ENCODE measurements around the gene HOXA11.

HOXA11 gene

DNA sequence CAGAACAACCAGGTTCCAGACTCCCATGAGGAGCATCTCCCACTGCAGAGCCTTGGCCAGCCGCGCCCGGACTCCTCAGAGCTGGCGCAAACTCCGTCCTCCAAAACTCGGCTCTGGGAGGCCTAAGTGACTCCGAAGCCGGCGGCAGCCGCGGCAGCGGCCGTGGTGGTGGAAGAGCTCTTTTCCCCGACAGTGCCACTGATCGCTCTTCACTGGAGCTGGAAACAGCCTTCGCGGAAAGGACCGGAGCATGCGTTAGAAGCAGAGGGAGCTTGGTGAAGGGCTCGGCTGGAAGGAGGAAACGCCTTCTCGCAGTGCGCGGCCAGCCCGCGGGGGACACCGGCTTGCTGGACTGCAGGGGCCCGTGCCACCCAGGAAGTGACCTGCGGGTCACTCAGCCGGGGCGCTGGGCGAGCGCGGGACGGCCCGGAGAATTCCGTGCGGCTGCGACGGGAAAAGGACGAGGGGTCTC, 19.9 kb upstream of the HOXA11 start:
- H3K4me3 ChIP-seq (ENCODE audit: low read depth, low read length): no peak overlapping the region
- H3K9me3 ChIP-seq (ENCODE audit: control insufficient read depth, insufficient read depth, low read length): no peaks in the 10 kb centered on the region
- no peak overlapping the region for H3K9ac ChIP-seq (ENCODE audit: low read depth, low read length)
- H3K27me3 ChIP-seq (ENCODE audit: control insufficient read depth, insufficient read depth, low read length): peaks cover 100% of the 10 kb centered on the region
- H3K4me1 ChIP-seq (ENCODE audit: control insufficient read depth, insufficient read depth, low read length): peaks cover 4% of the 10 kb centered on the region; the same call in 1 of the 2 replicates
- H3K36me3 ChIP-seq (ENCODE audit: control insufficient read depth, insufficient read depth, low read length): no peaks in the 10 kb centered on the region
- H3K27ac ChIP-seq (ENCODE audit: low read depth, low read length): no peak overlapping the region

DNA sequence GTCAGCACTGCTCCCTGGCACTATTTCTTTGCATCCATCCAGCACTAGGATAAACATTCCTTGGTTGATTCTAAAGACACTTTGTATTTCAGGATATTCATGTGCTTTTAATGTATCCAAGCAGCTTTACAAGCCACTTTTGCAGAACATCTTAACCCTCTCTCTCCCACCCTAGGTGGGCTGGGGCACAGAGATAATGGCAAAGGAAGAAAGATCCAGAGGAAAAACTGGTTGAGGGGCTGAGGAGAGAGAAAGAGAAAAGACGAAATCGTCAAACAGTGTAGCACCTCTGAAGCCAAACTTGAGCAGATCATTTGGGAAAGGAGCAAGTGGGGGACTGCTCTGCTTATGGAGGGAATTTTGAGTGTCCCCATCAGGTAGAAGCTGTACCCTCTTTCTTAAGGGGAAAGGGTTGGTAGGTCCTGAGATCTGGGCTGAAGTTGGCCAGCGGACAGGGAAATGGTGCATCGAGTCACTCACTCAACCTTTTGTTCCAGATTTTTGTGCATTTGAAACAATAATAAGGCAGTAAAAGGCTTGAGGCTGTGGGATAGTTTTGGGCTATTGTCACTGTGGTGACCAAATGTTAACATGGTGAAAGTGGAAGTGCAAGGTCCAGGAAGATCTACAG, 19.0 kb upstream of the HOXA11 start:
- Histone ChIP-seq H3K36me3 (ENCODE audit: control insufficient read depth, insufficient read depth, low read length) (no peaks in the 10 kb centered on the region), H3K27me3 (ENCODE audit: control insufficient read depth, insufficient read depth, low read length) (peaks cover 100% of the 10 kb centered on the region), H3K9ac (ENCODE audit: low read depth, low read length) (no peak overlapping the region), H3K9me3 (ENCODE audit: control insufficient read depth, insufficient read depth, low read length) (no peaks in the 10 kb centered on the region), H3K27ac (ENCODE audit: low read depth, low read length) (no peak overlapping the region), H3K4me3 (ENCODE audit: low read depth, low read length) (no peak overlapping the region), H3K4me1 (ENCODE audit: control insufficient read depth, insufficient read depth, low read length) (peaks cover 6% of the 10 kb centered on the region; the same call in 1 of the 2 replicates)

DNA sequence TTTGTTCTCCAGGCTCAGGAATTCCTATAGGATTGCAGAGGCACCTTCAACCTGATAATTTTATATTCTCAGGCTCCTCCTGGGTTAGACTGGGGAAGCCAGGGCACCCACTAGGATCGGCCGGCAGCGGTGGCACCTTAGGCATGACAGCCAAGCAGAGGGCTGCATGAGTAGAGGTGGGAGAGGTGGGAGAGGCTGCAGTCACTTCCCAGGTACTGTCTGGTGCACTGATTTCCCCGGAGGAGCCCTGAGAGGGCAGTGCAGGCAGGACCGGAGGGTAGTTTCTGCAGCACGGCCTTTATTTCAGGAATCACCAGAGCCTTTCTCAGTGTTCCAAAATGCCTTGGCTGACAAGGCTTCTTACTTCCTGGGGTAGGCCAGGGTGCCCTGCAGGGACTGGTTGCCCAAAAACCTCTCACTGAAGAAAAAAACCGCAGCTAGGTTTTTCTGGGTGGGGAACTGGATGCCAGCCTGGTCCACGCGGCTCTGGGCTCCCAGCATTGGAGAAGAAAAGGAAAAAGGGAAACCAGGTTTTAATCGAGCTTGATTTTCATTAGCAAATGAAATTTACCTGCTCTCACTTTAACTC, 18.4 kb upstream of the HOXA11 start:
- peaks cover 9% of the 10 kb centered on the region; the same call in 1 of the 2 replicates for H3K4me1 ChIP-seq (ENCODE audit: control insufficient read depth, insufficient read depth, low read length)
- H3K9me3 ChIP-seq (ENCODE audit: control insufficient read depth, insufficient read depth, low read length): no peaks in the 10 kb centered on the region
- H3K36me3 ChIP-seq (ENCODE audit: control insufficient read depth, insufficient read depth, low read length): no peaks in the 10 kb centered on the region
- H3K27ac ChIP-seq (ENCODE audit: low read depth, low read length): no peak overlapping the region
- no peak overlapping the region for H3K9ac ChIP-seq (ENCODE audit: low read depth, low read length)
- H3K4me3 ChIP-seq (ENCODE audit: low read depth, low read length): no peak overlapping the region
- H3K27me3 ChIP-seq (ENCODE audit: control insufficient read depth, insufficient read depth, low read length): peaks cover 100% of the 10 kb centered on the region

DNA sequence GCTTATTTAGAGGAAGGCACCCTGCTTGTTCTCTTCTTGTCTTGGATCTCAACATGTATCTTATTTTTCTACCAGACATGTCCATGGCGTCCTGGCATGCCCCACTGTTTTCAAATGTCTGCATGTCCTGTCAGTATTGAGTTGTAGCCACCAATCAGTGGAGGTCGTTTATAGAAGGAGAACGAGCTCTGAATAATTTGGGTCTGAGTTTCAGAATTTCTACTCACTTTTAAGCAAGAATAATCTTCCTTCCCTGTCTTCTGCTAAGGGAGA, 17.8 kb upstream of the HOXA11 start:
- Histone ChIP-seq H3K27ac (ENCODE audit: low read depth, low read length) (no peak overlapping the region), H3K4me1 (ENCODE audit: control insufficient read depth, insufficient read depth, low read length) (peaks cover 9% of the 10 kb centered on the region; the same call in 1 of the 2 replicates), H3K9ac (ENCODE audit: low read depth, low read length) (no peak overlapping the region), H3K9me3 (ENCODE audit: control insufficient read depth, insufficient read depth, low read length) (no peaks in the 10 kb centered on the region), H3K4me3 (ENCODE audit: low read depth, low read length) (no peak overlapping the region), H3K36me3 (ENCODE audit: control insufficient read depth, insufficient read depth, low read length) (no peaks in the 10 kb centered on the region), H3K27me3 (ENCODE audit: control insufficient read depth, insufficient read depth, low read length) (peaks cover 100% of the 10 kb centered on the region)

DNA sequence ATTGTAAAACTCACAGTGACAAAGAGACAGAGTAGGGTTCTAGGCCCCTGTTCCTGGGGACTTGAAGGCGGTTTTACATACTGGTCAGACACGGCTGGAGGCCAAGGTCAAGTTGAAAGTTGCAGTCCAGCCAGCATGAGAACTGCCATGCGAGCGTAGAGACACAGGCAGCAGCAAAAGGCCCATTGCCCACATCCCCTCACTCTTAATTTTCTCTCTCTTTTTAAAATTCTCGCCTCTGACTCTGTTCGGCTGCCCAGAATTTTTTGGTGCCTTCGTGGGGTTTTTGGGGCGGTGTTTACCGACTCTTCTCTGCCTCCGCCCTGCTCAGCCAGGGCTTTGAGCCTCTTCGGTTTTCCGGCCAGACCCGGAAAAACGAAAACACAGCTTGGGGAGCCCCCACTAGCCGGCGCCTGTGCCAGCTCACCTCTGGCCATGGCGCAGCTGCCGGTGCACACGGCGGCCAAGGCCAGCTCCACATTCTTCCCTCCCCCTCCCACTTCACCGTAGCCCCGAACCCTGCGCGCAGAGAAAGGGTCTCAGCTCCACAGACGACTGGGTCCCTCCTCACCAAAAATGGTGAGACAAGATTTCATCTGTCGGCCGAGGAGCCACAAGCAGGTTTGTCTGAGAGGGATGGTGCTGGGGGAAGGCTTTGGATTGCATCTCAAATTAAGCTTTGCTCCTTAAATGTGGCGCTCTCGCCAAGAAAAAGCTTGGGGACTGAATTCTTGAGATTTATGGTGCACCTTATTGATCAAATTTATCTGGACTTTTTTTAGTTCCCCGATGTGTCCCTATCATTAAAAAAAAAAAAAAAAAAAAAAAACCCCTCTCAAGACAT, 17.2 kb upstream of the HOXA11 start:
- Histone ChIP-seq H3K9ac (ENCODE audit: low read depth, low read length) (no peak overlapping the region), H3K4me1 (ENCODE audit: control insufficient read depth, insufficient read depth, low read length) (peaks cover 9% of the 10 kb centered on the region; the same call in 1 of the 2 replicates), H3K27ac (ENCODE audit: low read depth, low read length) (no peak overlapping the region), H3K4me3 (ENCODE audit: low read depth, low read length) (no peak overlapping the region), H3K9me3 (ENCODE audit: control insufficient read depth, insufficient read depth, low read length) (no peaks in the 10 kb centered on the region), H3K36me3 (ENCODE audit: control insufficient read depth, insufficient read depth, low read length) (no peaks in the 10 kb centered on the region), H3K27me3 (ENCODE audit: control insufficient read depth, insufficient read depth, low read length) (peaks cover 100% of the 10 kb centered on the region)

DNA sequence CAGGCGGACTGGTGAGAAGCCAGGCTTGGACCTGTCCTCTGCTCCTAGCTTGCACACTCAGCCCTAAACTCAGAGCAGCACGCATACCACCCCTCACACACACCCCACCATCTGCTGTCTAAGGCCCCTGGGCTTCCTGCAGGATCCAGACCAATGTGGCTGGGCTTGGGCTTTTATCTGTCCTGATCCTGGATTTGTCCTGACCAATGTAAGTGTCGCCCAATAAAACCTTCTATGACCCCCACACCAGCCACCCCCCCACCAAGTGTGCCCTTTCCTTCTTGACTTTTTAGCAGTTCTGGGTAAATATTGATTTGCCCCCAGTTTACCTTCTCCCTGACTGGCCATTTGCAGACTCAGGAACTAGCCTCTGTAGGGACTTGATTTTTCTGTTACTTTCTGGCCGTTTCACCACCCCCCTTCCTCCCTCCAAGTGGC, 16.6 kb upstream of the HOXA11 start:
- H3K9me3 ChIP-seq (ENCODE audit: control insufficient read depth, insufficient read depth, low read length): no peaks in the 10 kb centered on the region
- peaks cover 9% of the 10 kb centered on the region; the same call in 1 of the 2 replicates for H3K4me1 ChIP-seq (ENCODE audit: control insufficient read depth, insufficient read depth, low read length)
- H3K9ac ChIP-seq (ENCODE audit: low read depth, low read length): no peak overlapping the region
- peaks cover 100% of the 10 kb centered on the region for H3K27me3 ChIP-seq (ENCODE audit: control insufficient read depth, insufficient read depth, low read length)
- H3K36me3 ChIP-seq (ENCODE audit: control insufficient read depth, insufficient read depth, low read length): no peaks in the 10 kb centered on the region
- no peak overlapping the region for H3K27ac ChIP-seq (ENCODE audit: low read depth, low read length)
- H3K4me3 ChIP-seq (ENCODE audit: low read depth, low read length): no peak overlapping the region

DNA sequence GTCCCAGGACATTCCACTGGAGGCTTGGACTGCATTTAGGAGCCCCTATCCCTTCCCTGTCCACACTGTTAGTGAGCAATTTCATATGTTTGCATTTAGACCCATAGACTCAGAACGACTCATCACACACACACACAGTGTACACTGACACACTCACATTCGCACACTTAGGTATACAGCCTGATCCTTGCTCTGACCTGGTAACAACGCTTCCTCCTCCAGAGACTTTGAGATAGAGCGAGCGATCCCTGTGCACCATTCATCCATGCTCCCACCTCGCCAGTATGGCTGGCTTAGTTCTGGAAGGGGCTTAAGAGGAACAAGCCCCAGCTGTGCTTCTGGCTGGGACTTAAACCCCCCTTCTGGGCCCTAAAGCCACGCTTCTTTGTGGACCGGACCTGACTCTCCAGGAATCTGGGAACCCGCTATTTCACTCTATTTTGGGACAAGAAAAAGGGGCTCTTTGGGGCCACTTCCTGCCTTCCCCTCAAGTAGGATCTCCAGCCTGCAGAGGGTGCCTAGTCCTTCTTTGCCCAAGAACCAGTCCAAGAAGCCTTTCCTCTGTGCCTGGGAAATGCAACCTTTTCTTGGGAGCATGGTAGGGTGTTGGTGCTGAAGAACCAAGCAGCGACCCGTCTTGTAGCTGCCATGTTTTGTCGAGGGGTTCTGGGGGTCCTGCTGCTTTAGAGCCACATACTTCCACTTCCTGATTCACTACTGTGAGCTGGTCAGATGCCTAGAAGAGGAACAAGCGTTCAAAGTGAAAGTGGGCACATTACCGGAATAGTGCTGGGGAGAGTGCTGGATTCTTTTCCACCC, 15.9 kb upstream of the HOXA11 start:
- no peak overlapping the region for H3K9ac ChIP-seq (ENCODE audit: low read depth, low read length)
- H3K4me1 ChIP-seq (ENCODE audit: control insufficient read depth, insufficient read depth, low read length): peaks cover 9% of the 10 kb centered on the region; the same call in 1 of the 2 replicates
- peaks cover 100% of the 10 kb centered on the region for H3K27me3 ChIP-seq (ENCODE audit: control insufficient read depth, insufficient read depth, low read length)
- H3K36me3 ChIP-seq (ENCODE audit: control insufficient read depth, insufficient read depth, low read length): no peaks in the 10 kb centered on the region
- H3K4me3 ChIP-seq (ENCODE audit: low read depth, low read length): no peak overlapping the region
- no peak overlapping the region for H3K27ac ChIP-seq (ENCODE audit: low read depth, low read length)
- no peaks in the 10 kb centered on the region for H3K9me3 ChIP-seq (ENCODE audit: control insufficient read depth, insufficient read depth, low read length)

DNA sequence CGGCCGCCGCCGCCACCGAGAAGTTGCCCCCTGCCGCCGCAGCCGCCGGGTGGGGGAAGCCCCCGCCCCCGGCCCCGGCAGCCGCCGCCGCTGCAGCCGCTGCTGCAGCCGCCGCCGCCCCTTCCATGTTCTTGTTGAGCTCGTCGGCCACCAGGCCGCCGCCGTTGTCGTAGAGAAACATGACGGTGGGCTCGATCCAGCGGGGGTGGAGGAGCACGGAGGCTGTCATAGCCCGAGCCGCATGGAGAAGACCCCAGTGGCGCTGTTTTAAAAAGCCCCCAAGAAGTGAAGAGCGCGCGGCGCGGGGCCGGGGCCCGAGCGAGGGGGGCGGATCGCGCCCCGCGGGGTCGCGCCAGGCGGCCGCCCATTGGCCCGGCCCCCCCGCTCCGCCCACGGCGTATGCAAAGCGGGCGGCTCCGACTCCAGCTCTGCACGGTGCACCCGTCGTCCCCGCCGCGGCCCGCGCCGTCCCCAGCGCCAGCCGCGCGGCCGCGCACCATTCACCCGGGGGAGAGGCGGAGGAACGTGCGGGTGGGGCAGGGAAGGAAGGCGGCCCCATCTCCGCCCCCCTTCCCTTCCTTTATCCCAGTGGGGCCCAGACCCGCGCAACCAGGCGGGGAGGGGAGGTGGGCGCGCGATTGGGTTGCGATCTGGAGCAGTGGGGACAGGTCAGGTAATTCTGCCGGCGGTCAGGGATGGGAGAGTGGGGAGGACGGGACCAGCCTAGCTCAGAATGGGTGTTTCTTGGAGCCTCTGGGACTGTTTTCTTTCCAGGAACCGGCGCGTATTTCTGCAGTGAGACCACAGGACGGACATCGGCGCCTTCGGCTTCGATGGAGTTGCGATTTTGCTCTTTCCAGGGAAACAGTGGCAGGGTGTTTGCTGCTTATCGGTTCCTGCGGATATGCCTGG, 15.1 kb upstream of the HOXA11 start, which contains the start of gene HOXA13:
TSS of gene HOXA13 (minus strand) at position 243 of the 912 bp plus-strand sequence. CDS start at position 229, 14 bp downstream.
- Histone ChIP-seq H3K4me1 (ENCODE audit: control insufficient read depth, insufficient read depth, low read length) (peaks cover 5% of the 10 kb centered on the region; the same call in 1 of the 2 replicates), H3K36me3 (ENCODE audit: control insufficient read depth, insufficient read depth, low read length) (no peaks in the 10 kb centered on the region), H3K4me3 (ENCODE audit: low read depth, low read length) (peak within 1 kb of the TSS; percentile 33; the same call in 1 of the 2 replicates), H3K27me3 (ENCODE audit: control insufficient read depth, insufficient read depth, low read length) (peaks cover 100% of the 10 kb centered on the region), H3K9me3 (ENCODE audit: control insufficient read depth, insufficient read depth, low read length) (no peaks in the 10 kb centered on the region), H3K9ac (ENCODE audit: low read depth, low read length) (no peak within 1 kb of the TSS), H3K27ac (ENCODE audit: low read depth, low read length) (no peak within 1 kb of the TSS)

DNA sequence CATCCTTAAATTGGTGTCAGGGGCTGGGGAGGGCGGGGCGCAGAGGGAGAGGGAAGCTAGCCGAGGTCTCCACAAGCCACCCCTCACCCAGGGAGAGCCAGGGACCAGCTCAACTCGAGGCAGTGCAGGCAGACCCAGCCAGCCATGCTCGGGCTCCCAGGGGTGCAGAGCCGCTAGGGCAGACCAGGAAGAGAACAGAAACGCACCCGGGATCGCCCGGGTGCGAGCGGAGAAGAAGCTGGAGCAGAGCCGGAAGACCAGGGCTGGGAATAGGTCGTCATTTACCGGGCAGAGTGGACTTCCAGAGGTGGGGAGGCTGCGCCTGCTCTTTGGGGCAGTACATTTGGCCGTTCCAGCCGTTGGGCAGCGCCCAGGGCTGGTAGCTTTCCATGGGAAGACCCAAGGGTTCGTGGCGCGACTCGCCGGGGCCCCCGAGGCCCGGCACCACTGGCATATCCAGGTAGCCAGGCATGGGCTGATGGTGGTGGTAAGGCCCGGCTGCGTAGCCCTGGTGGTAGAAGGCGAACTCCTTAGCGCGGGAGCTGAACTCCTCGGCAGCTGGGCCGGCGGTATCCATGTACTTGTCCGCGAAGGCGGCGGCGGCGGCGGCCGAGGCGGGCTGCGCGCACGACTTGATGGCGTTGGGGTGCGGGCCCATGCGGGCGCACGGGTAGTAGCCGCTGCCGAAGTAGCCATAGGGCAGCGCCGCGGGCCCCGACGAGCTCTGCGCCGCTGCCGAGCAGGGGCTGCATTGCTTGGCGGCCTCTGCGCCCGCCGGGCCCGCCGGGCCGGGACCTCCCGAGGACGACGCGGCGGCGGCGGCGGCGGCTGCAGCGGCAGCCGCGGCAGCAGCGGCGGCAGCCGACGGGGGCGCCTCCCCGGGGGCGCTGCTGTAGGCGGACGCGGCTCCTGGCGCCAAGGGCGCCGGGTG, 14.1 kb upstream of the HOXA11 start:
- Histone ChIP-seq H3K36me3 (ENCODE audit: control insufficient read depth, insufficient read depth, low read length) (no peaks in the 10 kb centered on the region), H3K27me3 (ENCODE audit: control insufficient read depth, insufficient read depth, low read length) (peaks cover 100% of the 10 kb centered on the region), H3K27ac (ENCODE audit: low read depth, low read length) (no peak overlapping the region), H3K4me3 (ENCODE audit: low read depth, low read length) (no peak overlapping the region), H3K9ac (ENCODE audit: low read depth, low read length) (no peak overlapping the region), H3K9me3 (ENCODE audit: control insufficient read depth, insufficient read depth, low read length) (no peaks in the 10 kb centered on the region), H3K4me1 (ENCODE audit: control insufficient read depth, insufficient read depth, low read length) (peaks cover 5% of the 10 kb centered on the region; the same call in 1 of the 2 replicates)

Measured in HUES48 (cell line).